Type B pancreatic cell (in vitro differentiated cells): ENCODE data around the gene RAD21L1. TPM values are rescaled to one million over a fixed set of nuclear protein-coding genes. Genes with fewer than 3 reads are reported as not detected.

ENCODE experiments used
- DNase-seq: peaks from one replicate; pipeline ENCODE4 v3.0.0; 2021; ENCODE audit warnings: mixed read lengths; ENCODE audit not compliant: unreplicated experiment; ENCODE audit errors: extremely low spot score
- H3K27ac Mint-ChIP-seq: 2 replicates; pipeline ENCODE4 v1.8.0; 2021; ENCODE audit warnings: mild to moderate bottlenecking, mixed read lengths
- H3K27me3 Mint-ChIP-seq: 2 replicates; pipeline ENCODE4 v1.8.0; 2021; ENCODE audit warnings: mixed read lengths
- H3K36me3 Mint-ChIP-seq: 2 replicates; pipeline ENCODE4 v1.8.0; 2021; ENCODE audit warnings: mixed read lengths
- H3K4me1 Mint-ChIP-seq: one replicate; pipeline ENCODE4 v1.8.0; 2021; ENCODE audit warnings: mixed read lengths; ENCODE audit not compliant: unreplicated experiment
- H3K4me3 Mint-ChIP-seq: 2 replicates; pipeline ENCODE4 v1.8.0; 2021; ENCODE audit warnings: mild to moderate bottlenecking, mixed read lengths
- H3K9me3 Mint-ChIP-seq: 2 replicates; pipeline ENCODE4 v1.8.0; 2021; ENCODE audit warnings: mixed read lengths
- CTCF ChIP-seq: fragments of 200-600 bp; sonication (generic); conservative IDR thresholded peaks from 2 replicates; pipeline ENCODE4 v1.5.0; 2021; ENCODE audit warnings: antibody characterized with exemption, mild to moderate bottlenecking
- total RNA-seq: library from RNA; stranded (reverse); gene quantifications from 2 replicates; pipeline ENCODE4 v1.2.1, GENCODE V29; 2021; ENCODE audit warnings: low replicate concordance

Gene RAD21L1
- total RNA-seq, 1 donor from 2014 or later: not detected

DNA sequence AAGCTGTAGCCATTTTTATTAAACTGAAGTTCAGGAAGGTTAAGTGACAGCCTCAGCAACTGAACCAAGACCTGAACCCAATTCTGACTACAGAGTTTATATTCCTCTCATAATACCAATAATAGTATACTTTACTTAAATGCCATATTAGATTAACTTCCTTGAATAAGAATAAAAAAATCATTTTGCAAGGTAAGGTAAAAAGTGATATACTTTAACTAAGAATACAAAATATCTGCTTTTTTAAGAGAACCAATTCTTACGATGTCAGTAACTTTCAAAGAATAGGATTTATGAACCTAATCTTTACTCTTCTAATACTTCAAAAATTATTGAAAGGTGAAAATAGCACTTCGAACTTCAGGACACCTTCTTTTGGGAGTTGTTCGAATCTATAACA lies 3.7 kb downstream of the RAD21L1 start:
- TF ChIP-seq CTCF: no peak
- DNase-seq: no peak
- H3K36me3 Mint-ChIP-seq: no peaks in the 10 kb centered on the region
- peaks cover 45% of the 10 kb centered on the region for H3K27me3 Mint-ChIP-seq
- H3K4me1 Mint-ChIP-seq: no peaks in the 10 kb centered on the region
- no peak overlapping the region for H3K27ac Mint-ChIP-seq
- H3K4me3 Mint-ChIP-seq: no peak overlapping the region
- H3K9me3 Mint-ChIP-seq: no peaks in the 10 kb centered on the region

DNA sequence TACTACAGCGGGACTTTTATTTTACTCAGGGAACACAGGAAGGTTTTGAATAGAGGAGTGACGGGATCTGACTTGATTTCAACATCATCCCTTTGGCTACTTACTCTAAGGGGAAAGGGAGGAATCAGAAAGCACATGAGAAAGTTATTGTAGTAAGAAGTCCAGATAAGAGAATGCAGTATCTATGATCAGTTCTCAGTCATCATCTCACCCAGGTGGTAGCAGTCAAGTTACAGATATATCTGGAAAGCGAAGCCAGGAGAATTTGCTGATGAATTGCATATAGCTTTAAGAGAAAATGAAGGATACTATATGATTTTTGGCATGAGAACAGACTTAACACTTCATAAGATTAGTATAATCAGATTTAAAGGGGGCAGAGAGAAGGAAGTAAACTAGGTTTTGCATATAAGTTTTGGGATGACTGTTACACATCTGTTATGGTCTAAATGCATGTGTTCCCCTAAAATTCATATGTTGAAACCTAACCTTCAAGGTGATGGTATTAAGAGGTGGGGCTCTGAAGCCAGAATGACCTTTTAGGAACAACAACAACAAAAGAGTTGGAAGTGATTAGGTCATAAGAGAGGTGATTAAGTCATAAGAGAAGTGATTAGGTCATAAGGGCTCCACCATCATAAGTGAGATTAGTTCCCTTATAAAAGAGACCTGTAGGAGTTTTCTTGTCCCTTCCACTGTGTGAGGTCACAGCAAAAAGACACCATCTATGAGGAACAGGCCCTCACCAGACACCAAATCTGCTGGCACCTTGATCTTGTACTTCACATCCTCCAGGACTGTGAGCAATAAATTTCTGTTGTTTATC lies 6.7 kb downstream of the RAD21L1 start:
- no peak for DNase-seq
- peaks cover 43% of the 10 kb centered on the region for H3K27me3 Mint-ChIP-seq
- H3K4me1 Mint-ChIP-seq: no peaks in the 10 kb centered on the region
- H3K4me3 Mint-ChIP-seq: no peak overlapping the region
- TF ChIP-seq CTCF: no peak
- no peaks in the 10 kb centered on the region for H3K9me3 Mint-ChIP-seq
- H3K36me3 Mint-ChIP-seq: no peaks in the 10 kb centered on the region
- no peak overlapping the region for H3K27ac Mint-ChIP-seq

GRCh38 chr20:1240549-1240948 lies 14.7 kb downstream of the RAD21L1 start:
- TF ChIP-seq CTCF: no peak
- Mint-ChIP-seq H3K4me1 (no peaks in the 10 kb centered on the region), H3K27me3 (peaks cover 51% of the 10 kb centered on the region), H3K9me3 (no peaks in the 10 kb centered on the region), H3K27ac (no peak overlapping the region), H3K4me3 (no peak overlapping the region), H3K36me3 (no peaks in the 10 kb centered on the region)
- no peak for DNase-seq

DNA sequence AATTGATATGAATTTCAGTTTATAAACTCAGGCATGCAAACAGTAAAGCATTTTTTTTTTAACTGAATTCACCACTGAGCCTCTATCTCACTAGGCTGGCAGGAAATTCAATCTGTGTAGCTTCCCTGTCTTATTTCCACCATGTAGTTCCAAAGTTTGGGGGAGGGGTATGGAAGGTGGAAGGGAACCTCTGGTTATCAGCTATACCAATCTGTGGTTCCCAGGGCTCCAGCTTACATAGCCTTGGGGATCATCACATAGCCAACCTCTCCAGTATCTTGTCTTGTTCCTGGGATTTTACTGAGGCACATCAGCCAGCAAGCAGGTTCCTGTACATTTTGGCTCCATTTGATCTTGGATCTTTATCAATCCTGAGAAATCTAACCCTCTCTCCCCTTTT lies 15.6 kb downstream of the RAD21L1 start:
- no peaks in the 10 kb centered on the region for H3K9me3 Mint-ChIP-seq
- no peak overlapping the region for H3K4me3 Mint-ChIP-seq
- no peaks in the 10 kb centered on the region for H3K36me3 Mint-ChIP-seq
- H3K27ac Mint-ChIP-seq: no peak overlapping the region
- H3K4me1 Mint-ChIP-seq: no peaks in the 10 kb centered on the region
- peaks cover 51% of the 10 kb centered on the region for H3K27me3 Mint-ChIP-seq
- no peak for DNase-seq
- TF ChIP-seq CTCF: no peak

DNA sequence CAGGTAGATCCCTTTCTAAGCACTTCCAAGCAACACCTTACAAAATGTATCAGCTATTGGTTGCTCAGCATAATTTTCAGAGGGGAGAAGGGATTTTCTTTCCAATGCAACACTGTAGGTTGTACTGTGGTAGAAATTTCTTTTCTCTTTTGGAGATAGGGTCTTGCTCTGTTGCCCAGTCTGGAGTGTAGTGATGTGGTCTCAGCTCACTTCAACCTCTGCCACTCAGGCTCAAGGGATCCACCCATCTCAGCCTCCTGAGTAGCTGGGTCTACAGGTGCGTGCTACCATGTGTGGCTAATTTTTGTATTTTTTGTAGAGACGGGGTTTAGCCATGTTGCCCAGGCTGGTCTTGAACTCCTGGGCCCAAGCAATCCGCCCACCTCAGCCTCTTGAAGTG lies 16.3 kb downstream of the RAD21L1 start:
- Mint-ChIP-seq H3K27me3 (peaks cover 45% of the 10 kb centered on the region), H3K36me3 (no peaks in the 10 kb centered on the region), H3K4me3 (no peak overlapping the region), H3K9me3 (no peaks in the 10 kb centered on the region), H3K27ac (no peak overlapping the region), H3K4me1 (no peaks in the 10 kb centered on the region)
- no peak for TF ChIP-seq CTCF
- DNase-seq: no peak
